ENCODE measurements around the gene ATP5F1D. TPM values are rescaled to one million over a fixed set of nuclear protein-coding genes. Genes with fewer than 3 reads are reported as not detected.
A peak's percentile ranks its signal among the peaks of the same experiment; 100 is the strongest.

ATP5F1D gene
- total RNA-seq, 1 experiment from 2014 or later, result 126 TPM

DNA sequence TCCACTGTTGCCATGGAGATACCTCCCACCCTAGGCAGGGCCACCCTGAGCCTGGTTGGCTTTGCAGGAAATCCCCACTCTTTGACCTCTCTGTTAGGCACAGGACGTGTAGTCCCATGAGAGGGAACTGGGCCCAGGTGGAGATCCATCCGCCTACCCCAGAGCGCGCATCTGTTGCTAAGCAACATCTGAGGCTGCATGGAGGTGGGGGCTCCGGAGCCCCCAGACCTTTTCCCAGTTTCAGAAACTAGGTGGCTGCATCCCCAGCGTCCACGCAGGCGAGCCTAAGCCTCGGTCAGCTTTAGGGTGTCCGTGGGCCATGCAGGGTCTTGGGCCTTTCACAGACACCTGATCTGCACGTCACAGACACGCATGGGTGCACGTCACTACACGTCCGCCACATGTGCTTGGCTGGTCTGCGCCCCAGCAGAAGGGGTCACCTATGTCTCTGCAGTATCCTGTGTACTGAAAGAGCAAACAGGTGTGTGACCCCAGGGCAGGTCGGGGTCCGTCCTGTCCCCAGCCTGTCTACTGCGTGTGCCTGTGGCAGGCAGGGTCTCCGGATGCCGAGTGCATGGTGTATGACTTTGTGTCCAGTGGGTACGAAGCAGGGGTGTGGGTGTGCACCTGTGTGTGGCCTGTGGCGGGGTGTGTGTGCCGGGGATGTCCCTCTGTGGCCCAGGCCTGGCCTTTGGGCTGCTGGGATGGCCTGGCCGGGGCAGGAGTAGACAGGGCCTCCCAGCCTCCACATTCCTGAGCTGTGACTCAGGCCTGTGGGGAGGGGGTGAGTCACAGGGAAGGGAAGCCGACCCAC is 23.5 kb downstream of the ATP5F1D start:
- Mint-ChIP-seq H3K36me3 (ENCODE audit: insufficient read depth, unreplicated experiment) (peaks cover 70% of the 10 kb centered on the region), H3K4me1 (ENCODE audit: low read depth, unreplicated experiment) (peaks cover 35% of the 10 kb centered on the region), H3K9me3 (ENCODE audit: unreplicated experiment) (no peaks in the 10 kb centered on the region), H3K27ac (ENCODE audit: unreplicated experiment) (peak overlapping the region; percentile 97), H3K4me3 (ENCODE audit: unreplicated experiment) (peak overlapping the region; percentile 79), H3K27me3 (ENCODE audit: insufficient read depth, unreplicated experiment) (no peaks in the 10 kb centered on the region)
- ChIA-PET CTCF (interaction anchor here (0.7 to 5.4 kb wide), 3 partner anchors 12 to 20 kb away, joined by 4 to 440 read pairs (median 37); no protein-coding TSS in a partner anchor), POLR2A (interaction anchor here (0.8 to 3.5 kb wide), 4 partner anchors 10 to 20 kb away, joined by 4 to 70 read pairs (median 20); partner anchors contain the start of genes FAM174C and MIDN)
- peak; percentile 91 to 92 for DNase-seq
- BruUV-seq (replicated peaks), result TSS peak; percentile 12
- peaks cover 58% of the 10 kb centered on the region for H3K4me1 ChIP-seq
- TF ChIP-seq, protein P1, sequence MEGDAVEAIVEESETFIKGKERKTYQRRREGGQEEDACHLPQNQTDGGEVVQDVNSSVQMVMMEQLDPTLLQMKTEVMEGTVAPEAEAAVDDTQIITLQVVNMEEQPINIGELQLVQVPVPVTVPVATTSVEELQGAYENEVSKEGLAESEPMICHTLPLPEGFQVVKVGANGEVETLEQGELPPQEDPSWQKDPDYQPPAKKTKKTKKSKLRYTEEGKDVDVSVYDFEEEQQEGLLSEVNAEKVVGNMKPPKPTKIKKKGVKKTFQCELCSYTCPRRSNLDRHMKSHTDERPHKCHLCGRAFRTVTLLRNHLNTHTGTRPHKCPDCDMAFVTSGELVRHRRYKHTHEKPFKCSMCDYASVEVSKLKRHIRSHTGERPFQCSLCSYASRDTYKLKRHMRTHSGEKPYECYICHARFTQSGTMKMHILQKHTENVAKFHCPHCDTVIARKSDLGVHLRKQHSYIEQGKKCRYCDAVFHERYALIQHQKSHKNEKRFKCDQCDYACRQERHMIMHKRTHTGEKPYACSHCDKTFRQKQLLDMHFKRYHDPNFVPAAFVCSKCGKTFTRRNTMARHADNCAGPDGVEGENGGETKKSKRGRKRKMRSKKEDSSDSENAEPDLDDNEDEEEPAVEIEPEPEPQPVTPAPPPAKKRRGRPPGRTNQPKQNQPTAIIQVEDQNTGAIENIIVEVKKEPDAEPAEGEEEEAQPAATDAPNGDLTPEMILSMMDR (IDR thresholded peaks at IDR 0.05; ENCODE audit: insufficient read depth in 1 of 2, low read depth in 1 of 2, low read length in 1 of 2, severe bottlenecking in 1 of 2, unreplicated experiment in 1 of 2), result no peak
- intact Hi-C loops (cut with micrococcal nuclease; ENCODE audit: unreplicated experiment), result no loop called here
- peak overlapping the region; percentile 8 for H3K4me3 ChIP-seq (ENCODE audit: low read depth, low read length)
- no peaks in the 10 kb centered on the region for H3K9me3 ChIP-seq
- no peaks in the 10 kb centered on the region for H3K36me3 ChIP-seq (ENCODE audit: control insufficient read depth, insufficient read depth, low read length)
- no peaks in the 10 kb centered on the region for H3K27me3 ChIP-seq (replicated peaks; ENCODE audit: control insufficient read depth, insufficient read depth, low read length)

DNA sequence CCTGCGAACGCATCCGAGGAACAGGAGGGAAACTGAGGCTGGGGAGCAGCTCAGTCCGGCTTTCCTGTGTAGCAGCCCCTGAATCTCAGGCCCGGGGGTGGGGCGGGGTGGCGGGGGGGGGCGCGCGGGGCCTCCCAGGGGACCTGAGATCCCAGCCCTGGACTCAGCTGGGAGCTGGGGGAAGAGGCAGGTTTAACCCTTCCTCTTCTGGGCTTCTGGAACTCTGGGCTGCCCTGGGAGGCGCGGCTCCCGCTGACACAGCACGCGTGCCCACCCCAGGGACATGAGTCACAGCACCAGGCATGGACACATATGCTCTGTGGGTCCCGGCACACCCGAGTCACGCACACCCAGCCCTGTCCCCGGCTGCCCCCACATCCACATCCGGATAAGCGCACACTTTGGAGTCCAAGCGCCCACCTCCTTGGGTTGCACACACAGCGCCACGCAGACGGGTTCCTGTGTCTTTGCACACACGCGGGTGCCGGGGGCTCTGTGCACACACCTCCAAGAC is 24.1 kb downstream of the ATP5F1D start:
- Mint-ChIP-seq H3K36me3 (ENCODE audit: insufficient read depth, unreplicated experiment) (peaks cover 70% of the 10 kb centered on the region), H3K27me3 (ENCODE audit: insufficient read depth, unreplicated experiment) (no peaks in the 10 kb centered on the region), H3K9me3 (ENCODE audit: unreplicated experiment) (no peaks in the 10 kb centered on the region), H3K4me1 (ENCODE audit: low read depth, unreplicated experiment) (peaks cover 39% of the 10 kb centered on the region), H3K4me3 (ENCODE audit: unreplicated experiment) (peak overlapping the region; percentile 79), H3K27ac (ENCODE audit: unreplicated experiment) (peak overlapping the region; percentile 97)
- Histone ChIP-seq H3K27me3 (replicated peaks; ENCODE audit: control insufficient read depth, insufficient read depth, low read length) (no peaks in the 10 kb centered on the region), H3K9me3 (no peaks in the 10 kb centered on the region), H3K36me3 (ENCODE audit: control insufficient read depth, insufficient read depth, low read length) (no peaks in the 10 kb centered on the region), H3K4me1 (peaks cover 58% of the 10 kb centered on the region), H3K4me3 (ENCODE audit: low read depth, low read length) (peak overlapping the region; percentile 58)
- intact Hi-C loops (cut with micrococcal nuclease; ENCODE audit: unreplicated experiment), result loop anchor here (1.0 kb wide), 1 partner anchor 12 kb away; no protein-coding TSS in a partner anchor
- DNase-seq, result peak in 1 of 2 experiments; percentile 59
- TF ChIP-seq, protein P1 (IDR thresholded peaks at IDR 0.05; ENCODE audit: insufficient read depth in 1 of 2, low read depth in 1 of 2, low read length in 1 of 2, severe bottlenecking in 1 of 2, unreplicated experiment in 1 of 2), result no peak
- ChIA-PET POLR2A (interaction anchor here (0.8 to 3.5 kb wide), 4 partner anchors 10 to 21 kb away, joined by 4 to 70 read pairs (median 20); partner anchors contain the start of genes FAM174C and MIDN), CTCF (interaction anchor here (0.7 to 5.4 kb wide), 6 partner anchors 12 to 200 kb away, joined by 4 to 440 read pairs (median 14); partner anchors contain the start of gene ATP5F1D)
- no TSS peak for BruUV-seq (replicated peaks)
